CD14-positive monocyte (primary cell): ENCODE measurements around the gene NSD2. TPM values are rescaled to one million over a fixed set of nuclear protein-coding genes. Genes with fewer than 3 reads are reported as not detected.

Experiments
- DNase-seq, 3 donors: peaks; one replicate each; pipeline ENCODE4 v3.0.0-alpha.2; 2011 to 2022
- H2AFZ ChIP-seq: 2 replicates; pipeline ENCODE4 v1.6.0; 2012; ENCODE audit warnings: mild to moderate bottlenecking, low read depth, low read length, inconsistent platforms; ENCODE audit not compliant: insufficient read depth, poor library complexity, severe bottlenecking
- H3K27ac ChIP-seq, 2 donors: 1 replicate in 1 of 2; 2 replicates in 1 of 2; pipeline ENCODE4 v1.5.1; 2012 to 2013; ENCODE audit warnings: low read length in 2 of 2, control low read depth in 1 of 2, inconsistent platforms in 1 of 2, low read depth in 1 of 2, mild to moderate bottlenecking in 1 of 2
- H3K27me3 ChIP-seq, 2 donors: one replicate each; pipeline versions ENCODE4 v1.6.0 to v1.6.1; 2011 to 2013; ENCODE audit warnings: low read length in 2 of 2; ENCODE audit not compliant: control insufficient read depth in 2 of 2, insufficient read depth in 2 of 2
- H3K36me3 ChIP-seq, 2 donors: replicated peaks in 1 of 2; 1 replicate in 1 of 2; 2 replicates in 1 of 2; pipeline versions ENCODE4 v1.5.1 to v1.6.1; 2012 to 2013; ENCODE audit warnings: low read length in 2 of 2, control low read depth in 1 of 2, inconsistent platforms in 1 of 2, mild to moderate bottlenecking in 1 of 2; ENCODE audit not compliant: insufficient read depth in 2 of 2, control insufficient read depth in 1 of 2
- H3K4me1 ChIP-seq, 2 donors: 1 replicate in 1 of 2; 2 replicates in 1 of 2; pipeline versions ENCODE4 v1.5.1 to v1.6.1; 2012 to 2013; ENCODE audit warnings: low read length in 2 of 2, control low read depth in 1 of 2, inconsistent platforms in 1 of 2, mild to moderate bottlenecking in 1 of 2, moderate library complexity in 1 of 2; ENCODE audit not compliant: insufficient read depth in 2 of 2, control insufficient read depth in 1 of 2
- H3K4me2 ChIP-seq: replicated peaks from 2 replicates; pipeline ENCODE3; 2012; ENCODE audit warnings: low read length, moderate library complexity, mild to moderate bottlenecking; ENCODE audit not compliant: poor library complexity, severe bottlenecking; ENCODE audit errors: extremely low read depth
- H3K4me3 ChIP-seq, 3 experiments: fragments of 200-600 bp in 1 of 3; sonication (generic) in 1 of 3; replicated peaks in 1 of 3; 1 replicate in 2 of 3; 2 replicates in 1 of 3; pipeline ENCODE4 v1.5.1; 2011 to 2013; ENCODE audit warnings: low read length in 3 of 3, mild to moderate bottlenecking in 3 of 3, control low read depth in 2 of 3, low read depth in 2 of 3, inconsistent platforms in 1 of 3, moderate library complexity in 1 of 3
- H3K79me2 ChIP-seq: 2 replicates; pipeline ENCODE4 v1.6.0; 2012; ENCODE audit warnings: mild to moderate bottlenecking, control low read depth, inconsistent platforms, low read length, moderate library complexity; ENCODE audit not compliant: insufficient read depth
- H3K9ac ChIP-seq: 2 replicates; pipeline ENCODE4 v1.6.0; 2017; ENCODE audit warnings: low read length, mild to moderate bottlenecking; ENCODE audit not compliant: insufficient read depth, poor library complexity, severe bottlenecking
- H3K9me3 ChIP-seq, 2 donors: replicated peaks in 1 of 2; 1 replicate in 1 of 2; 2 replicates in 1 of 2; pipeline versions ENCODE4 v1.5.1 to v1.6.1; 2012 to 2013; ENCODE audit warnings: low read length in 2 of 2, control low read depth in 1 of 2; ENCODE audit not compliant: control insufficient read depth in 1 of 2, insufficient read depth in 1 of 2
- H4K20me1 ChIP-seq: 2 replicates; pipeline ENCODE4 v1.6.0; 2012; ENCODE audit warnings: mild to moderate bottlenecking, low read length, control low read depth, moderate library complexity; ENCODE audit not compliant: insufficient read depth
- H3K27ac Mint-ChIP-seq, 7 donors: one replicate each; pipeline ENCODE4 v1.8.0; 2020; ENCODE audit warnings: mild to moderate bottlenecking in 7 of 7, mixed read lengths in 7 of 7, moderate library complexity in 6 of 7, inconsistent platforms in 2 of 7
- H3K27me3 Mint-ChIP-seq, 3 donors: one replicate each; pipeline ENCODE4 v1.8.0; 2021 to 2022; ENCODE audit warnings: low read depth in 3 of 3, mild to moderate bottlenecking in 3 of 3, mixed read lengths in 3 of 3, moderate library complexity in 3 of 3, inconsistent platforms in 1 of 3
- H3K36me3 Mint-ChIP-seq, 2 donors: one replicate each; pipeline ENCODE4 v1.8.0; 2020; ENCODE audit warnings: mixed read lengths in 2 of 2, inconsistent platforms in 1 of 2, mild to moderate bottlenecking in 1 of 2
- H3K4me1 Mint-ChIP-seq: one replicate; pipeline ENCODE4 v1.8.0; 2020; ENCODE audit warnings: mild to moderate bottlenecking, mixed read lengths
- H3K4me3 Mint-ChIP-seq, 2 donors: one replicate each; pipeline ENCODE4 v1.8.0; 2020; ENCODE audit warnings: mild to moderate bottlenecking in 2 of 2, mixed read lengths in 2 of 2, moderate library complexity in 1 of 2
- H3K9me3 Mint-ChIP-seq, 7 donors: one replicate each; pipeline ENCODE4 v1.8.0; 2020 to 2022; ENCODE audit warnings: mixed read lengths in 7 of 7, mild to moderate bottlenecking in 6 of 7, moderate library complexity in 6 of 7, inconsistent platforms in 2 of 7
- WGBS: methylation state at CpG from one replicate; pipeline ENCODE4 v1.1.5; 2013; ENCODE audit warnings: missing lambda C conversion rate; ENCODE audit not compliant: insufficient coverage; 5-methylcytosine and 5-hydroxymethylcytosine counted together
- intact Hi-C, 2 donors: fragments of 100-400 bp; cut with micrococcal nuclease; formaldehyde crosslinking; loops; one replicate each; pipeline versions ENCODE4 v1.15.0 to v1.15.1; 2023
- polyA plus RNA-seq, 3 donors: library from polyadenylated mRNA; depleted of rRNA in 1 of 3; unstranded in 2 of 3; stranded (reverse) in 1 of 3; fragments of 300-500 nt in 2 of 3; fragments of >200 nt in 1 of 3; fragmentation: Illumina TruSeq in 2 of 3; gene quantifications; 1 replicate in 2 of 3; 2 replicates in 1 of 3; pipeline ENCODE4 v1.2.3, GENCODE V29; 2012 to 2021
- TF ChIP-seq, protein P1 (sequence below): fragments of 200-600 bp; IDR thresholded peaks from one replicate; pipeline ENCODE4 v1.8.0; 2022; ENCODE audit warnings: antibody characterized with exemption, mild to moderate bottlenecking

Gene NSD2
- polyA plus RNA-seq, 3 donors: 1.9 to 8.7 (median 2.3) TPM

DNA sequence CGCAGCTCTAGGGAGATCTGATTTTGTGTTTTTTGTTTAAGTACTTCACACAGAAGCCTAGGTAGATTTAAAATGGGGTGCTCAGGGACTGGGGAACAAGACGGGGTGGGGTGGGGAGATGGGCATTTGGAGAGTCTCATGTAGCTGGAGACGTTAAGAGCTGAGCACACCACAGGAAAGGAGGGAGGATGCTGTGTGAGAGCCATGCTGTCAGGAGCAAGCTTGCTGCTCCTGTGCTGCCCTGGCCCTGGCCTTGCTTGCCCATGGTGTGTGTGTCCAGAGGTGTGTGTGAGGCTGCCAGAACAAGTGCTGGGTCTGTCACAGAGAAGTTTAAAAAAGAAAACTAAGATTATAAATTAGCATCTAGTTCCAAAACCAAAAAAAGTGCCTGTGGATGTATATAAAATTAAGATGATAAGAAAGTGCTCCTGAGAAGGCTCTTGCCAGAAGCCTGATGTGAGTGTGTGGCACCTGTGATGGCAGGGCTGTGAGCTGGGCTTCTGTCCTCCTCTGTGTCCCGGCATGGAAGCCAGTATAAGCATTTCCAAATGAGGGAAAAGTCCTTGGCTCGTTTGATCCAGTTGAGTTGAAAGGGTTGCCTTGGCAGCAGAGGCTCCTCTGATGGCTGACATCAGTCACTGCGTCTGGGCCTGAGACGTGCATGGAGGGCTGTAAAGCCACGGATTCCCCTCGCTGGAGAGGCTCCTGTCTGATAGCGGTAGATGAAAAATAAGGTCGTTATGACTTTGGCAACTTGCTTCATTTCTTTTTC, 74.1 kb downstream of the NSD2 start:
- Histone ChIP-seq H3K27me3 (no peaks in the 10 kb centered on the region), H3K9ac (no peak overlapping the region), H3K4me1 (no peaks in the 10 kb centered on the region), H3K4me3 (no peak overlapping the region), H3K9me3 (no peaks in the 10 kb centered on the region), H2AFZ (no peak overlapping the region), H3K79me2 (no peaks in the 10 kb centered on the region), H3K4me2 (no peak overlapping the region), H3K27ac (no peak overlapping the region), H4K20me1 (no peaks in the 10 kb centered on the region), H3K36me3 (peaks cover 38 to 92% of the 10 kb centered on the region in 2 donors)
- no peaks in the 10 kb centered on the region for H3K9me3 Mint-ChIP-seq
- no peaks in the 10 kb centered on the region for H3K4me1 Mint-ChIP-seq
- peaks cover 51 to 78% of the 10 kb centered on the region in 2 donors for H3K36me3 Mint-ChIP-seq
- DNase-seq: no peak
- TF ChIP-seq, protein P1, sequence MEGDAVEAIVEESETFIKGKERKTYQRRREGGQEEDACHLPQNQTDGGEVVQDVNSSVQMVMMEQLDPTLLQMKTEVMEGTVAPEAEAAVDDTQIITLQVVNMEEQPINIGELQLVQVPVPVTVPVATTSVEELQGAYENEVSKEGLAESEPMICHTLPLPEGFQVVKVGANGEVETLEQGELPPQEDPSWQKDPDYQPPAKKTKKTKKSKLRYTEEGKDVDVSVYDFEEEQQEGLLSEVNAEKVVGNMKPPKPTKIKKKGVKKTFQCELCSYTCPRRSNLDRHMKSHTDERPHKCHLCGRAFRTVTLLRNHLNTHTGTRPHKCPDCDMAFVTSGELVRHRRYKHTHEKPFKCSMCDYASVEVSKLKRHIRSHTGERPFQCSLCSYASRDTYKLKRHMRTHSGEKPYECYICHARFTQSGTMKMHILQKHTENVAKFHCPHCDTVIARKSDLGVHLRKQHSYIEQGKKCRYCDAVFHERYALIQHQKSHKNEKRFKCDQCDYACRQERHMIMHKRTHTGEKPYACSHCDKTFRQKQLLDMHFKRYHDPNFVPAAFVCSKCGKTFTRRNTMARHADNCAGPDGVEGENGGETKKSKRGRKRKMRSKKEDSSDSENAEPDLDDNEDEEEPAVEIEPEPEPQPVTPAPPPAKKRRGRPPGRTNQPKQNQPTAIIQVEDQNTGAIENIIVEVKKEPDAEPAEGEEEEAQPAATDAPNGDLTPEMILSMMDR: no peak
- WGBS: 89% methylated on average over 8 of the region's 11 CpGs
- H3K4me3 Mint-ChIP-seq: no peak overlapping the region
- intact Hi-C loops: no loop called here
- peaks cover 0 to 1% (median 0%) of the 10 kb centered on the region in 3 donors for H3K27me3 Mint-ChIP-seq
- H3K27ac Mint-ChIP-seq: peak overlapping the region in 3 of 7 donors; percentile 13 to 61 (median 51)

DNA sequence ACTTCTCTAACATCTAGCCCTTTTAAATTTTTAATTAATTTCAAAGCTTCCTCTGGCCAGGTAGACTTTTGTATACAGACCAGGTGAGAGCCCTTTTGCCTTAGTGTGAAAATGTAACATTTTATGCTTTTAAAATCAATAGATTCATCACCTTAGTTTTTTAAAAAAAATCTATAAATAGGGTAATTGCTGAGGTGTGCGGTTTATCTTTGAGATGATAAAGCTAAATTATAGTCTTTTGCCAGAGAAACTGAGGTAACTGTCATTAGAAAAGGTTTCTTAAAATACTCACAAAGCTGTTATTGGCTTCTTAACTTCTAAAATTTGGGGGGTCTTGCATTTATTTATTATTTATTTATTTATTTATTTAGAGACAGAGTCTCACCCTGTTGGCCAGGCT, 74.7 kb downstream of the NSD2 start:
- no peak overlapping the region for H3K27ac ChIP-seq
- Mint-ChIP-seq H3K36me3 (peaks cover 47 to 77% of the 10 kb centered on the region in 2 donors), H3K27ac (no peak overlapping the region), H3K27me3 (peaks cover 0 to 1% (median 0%) of the 10 kb centered on the region in 3 donors), H3K4me3 (no peak overlapping the region), H3K9me3 (no peaks in the 10 kb centered on the region), H3K4me1 (no peaks in the 10 kb centered on the region)
- H3K9ac ChIP-seq: no peak overlapping the region
- peaks cover 38 to 92% of the 10 kb centered on the region in 2 donors for H3K36me3 ChIP-seq
- H3K27me3 ChIP-seq: no peaks in the 10 kb centered on the region
- H3K4me2 ChIP-seq: no peak overlapping the region
- no peak overlapping the region for H3K4me3 ChIP-seq
- H4K20me1 ChIP-seq: no peaks in the 10 kb centered on the region
- no peaks in the 10 kb centered on the region for H3K4me1 ChIP-seq
- TF ChIP-seq, protein P1: no peak
- no peak overlapping the region for H2AFZ ChIP-seq
- no CpG with 5 or more reads among the region's 1 CpG for WGBS
- no peaks in the 10 kb centered on the region for H3K9me3 ChIP-seq
- intact Hi-C loops: no loop called here
- no peaks in the 10 kb centered on the region for H3K79me2 ChIP-seq
- DNase-seq: no peak
